Measurements from ENCODE around the gene RASL11B.

Gene RASL11B

DNA sequence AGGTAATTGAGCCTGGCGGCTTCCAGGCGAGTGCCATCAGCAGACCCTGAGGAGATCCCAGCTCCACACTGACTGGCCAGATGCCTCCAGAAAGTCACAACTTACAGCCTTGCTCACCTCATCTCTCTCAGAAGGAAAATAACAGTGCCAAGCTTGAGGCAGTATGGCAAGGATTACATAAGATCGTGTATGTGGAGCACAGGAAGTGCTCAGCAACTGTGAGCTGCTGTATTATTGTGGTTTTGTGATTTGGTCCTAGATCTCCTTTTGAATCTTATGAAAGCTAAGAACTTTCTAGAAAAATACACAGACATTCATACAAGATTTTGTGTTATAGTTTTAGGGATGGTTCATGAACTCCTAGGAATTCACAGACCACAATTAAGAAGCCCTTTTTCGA lies 14.0 kb downstream of the RASL11B start:
- no peak for DNase-seq

DNA sequence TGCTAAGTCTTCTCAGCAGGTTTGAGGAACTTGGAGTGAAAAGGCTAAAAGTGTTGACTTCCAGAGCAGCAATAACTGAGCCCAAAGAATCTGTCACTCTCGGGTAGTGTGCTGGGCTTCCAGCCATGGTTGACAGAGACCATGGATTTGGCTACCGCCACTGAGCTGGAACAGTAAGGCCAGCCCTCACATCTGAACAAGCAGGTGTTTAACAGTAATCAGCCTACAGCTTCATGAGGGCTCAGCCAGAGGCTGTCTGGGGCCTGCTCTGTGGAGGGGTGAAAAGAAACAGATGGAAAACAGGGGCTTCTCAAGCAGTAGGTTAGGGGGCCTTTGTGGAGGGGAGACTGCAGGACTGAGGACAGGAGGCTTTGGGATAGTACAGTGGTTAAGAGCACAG lies 14.9 kb downstream of the RASL11B start:
- DNase-seq = no peak

DNA sequence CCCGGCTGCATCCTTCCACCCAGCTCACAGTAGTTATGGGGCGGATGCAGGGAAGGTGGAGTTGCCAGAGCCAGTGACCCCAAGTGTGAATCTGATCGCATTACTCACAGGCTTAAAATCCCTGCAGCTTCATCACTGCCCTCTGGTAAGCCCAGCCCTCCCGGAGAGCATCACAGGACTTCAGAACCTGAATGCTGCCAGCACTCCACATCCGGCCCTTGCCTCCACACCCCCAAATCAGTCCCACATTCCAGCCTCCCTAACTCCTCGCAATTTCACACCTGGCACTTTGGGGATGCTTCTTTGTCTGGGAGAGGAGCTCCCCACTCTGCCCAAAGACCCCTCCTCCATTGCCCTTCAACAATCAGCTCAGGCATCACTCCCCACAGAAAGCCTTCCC lies 15.6 kb downstream of the RASL11B start:
- DNase-seq = no peak

DNA sequence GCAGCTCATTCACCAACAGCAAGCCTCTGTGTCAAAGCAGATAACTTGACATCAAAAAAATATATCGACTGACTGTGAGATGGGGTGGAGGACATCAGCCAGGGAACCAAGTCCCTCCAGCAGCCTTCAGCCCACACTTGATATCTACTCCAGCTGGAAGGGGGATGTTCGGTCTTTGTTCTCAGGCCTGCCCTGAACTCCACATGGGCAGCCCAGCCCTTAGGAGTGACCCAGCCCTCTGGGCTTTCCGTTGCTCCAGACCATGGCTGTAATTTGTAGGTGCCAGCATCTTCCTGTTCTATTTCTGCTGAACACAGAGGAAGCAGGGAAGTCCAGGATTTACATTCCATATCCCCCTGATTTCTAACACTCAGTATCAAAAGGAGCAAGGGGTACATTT lies 17.4 kb downstream of the RASL11B start:
- DNase-seq = no peak

DNA sequence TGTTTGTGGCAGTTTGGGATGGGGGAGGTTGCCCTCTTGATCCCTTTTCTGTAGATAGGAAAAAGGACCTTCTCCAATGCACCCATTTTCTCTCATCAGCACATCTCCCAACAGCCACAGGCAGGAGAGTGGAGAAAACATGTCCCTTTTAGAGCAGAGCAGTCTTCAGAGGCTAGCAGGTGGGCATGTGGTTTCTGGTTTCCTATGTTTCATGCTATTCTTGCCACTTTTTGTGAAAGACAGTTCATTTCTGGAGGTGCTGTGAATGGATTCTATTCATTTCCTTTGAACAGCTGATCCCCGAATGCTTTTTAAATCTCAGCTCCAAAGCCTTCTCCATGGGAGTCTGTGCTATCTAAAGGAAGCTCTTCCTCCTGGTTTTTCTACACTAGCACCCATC lies 18.9 kb downstream of the RASL11B start:
- DNase-seq = no peak

DNA sequence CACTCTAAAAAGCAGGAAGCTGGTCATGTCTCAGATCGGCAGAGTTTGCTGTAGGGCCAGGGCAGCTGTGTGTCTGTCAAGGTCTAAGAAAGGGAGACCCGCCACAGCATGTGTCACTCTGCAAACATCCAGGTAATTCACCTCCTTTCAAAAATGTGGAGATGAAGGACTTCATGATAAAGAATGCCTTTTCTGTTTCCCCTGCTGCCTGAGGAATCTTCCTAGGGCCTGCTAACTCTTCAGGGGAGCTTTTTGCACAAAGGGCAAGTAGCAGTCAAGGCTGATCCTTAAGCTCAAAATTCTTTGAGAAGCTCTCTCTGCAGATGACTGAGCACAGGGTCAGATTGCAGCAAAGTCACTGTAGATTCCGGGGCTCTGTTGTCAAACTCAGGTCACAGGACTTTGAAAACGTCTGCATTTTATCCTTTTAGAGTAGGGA lies 21.1 kb downstream of the RASL11B start:
- DNase-seq = no peak

DNA sequence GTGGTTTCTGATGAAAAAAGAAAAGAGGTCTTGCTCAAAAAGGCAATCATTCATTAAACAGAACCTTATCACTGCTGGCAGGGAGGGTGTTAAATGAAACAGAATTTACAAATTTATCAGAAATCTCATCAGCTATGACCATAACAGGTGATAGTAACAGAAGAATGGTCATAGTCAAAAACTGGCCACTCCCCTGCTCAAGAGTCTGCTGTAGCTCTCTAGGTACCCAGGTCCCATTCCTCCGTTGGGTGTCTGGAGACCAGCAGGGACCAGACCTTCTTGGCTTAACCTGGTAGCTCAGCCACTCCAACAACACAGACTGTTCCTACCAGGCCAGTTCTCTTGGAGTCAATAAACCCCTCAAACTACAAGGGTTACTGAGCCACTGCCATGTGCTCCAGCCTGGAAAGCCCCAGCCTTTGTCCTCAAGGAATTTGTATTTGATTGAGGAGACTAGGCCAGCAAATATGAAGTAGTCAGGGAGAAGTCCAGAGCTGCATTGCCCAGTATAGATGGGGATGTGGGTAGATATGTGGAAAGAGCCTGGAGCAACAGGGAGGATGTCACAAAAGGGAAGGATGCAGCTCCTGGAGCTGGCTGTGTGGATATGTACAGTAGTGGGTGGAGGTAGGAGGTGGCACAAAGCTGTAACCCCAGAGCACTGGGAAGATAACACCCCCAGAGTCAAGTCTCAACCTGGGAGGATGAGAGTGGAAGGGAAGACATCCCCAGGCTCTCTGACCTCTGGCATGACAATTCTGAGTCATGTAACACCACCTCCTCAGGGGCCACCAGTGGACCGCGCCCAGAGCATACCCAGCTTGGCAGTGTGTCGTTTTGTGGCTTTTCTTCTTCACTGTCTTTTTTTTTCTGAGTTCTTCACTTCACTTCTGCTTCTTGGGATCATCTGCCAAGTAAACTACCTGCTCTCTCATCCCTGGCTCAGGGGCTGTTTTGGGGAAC lies 21.9 kb downstream of the RASL11B start:
- no peak for DNase-seq

DNA sequence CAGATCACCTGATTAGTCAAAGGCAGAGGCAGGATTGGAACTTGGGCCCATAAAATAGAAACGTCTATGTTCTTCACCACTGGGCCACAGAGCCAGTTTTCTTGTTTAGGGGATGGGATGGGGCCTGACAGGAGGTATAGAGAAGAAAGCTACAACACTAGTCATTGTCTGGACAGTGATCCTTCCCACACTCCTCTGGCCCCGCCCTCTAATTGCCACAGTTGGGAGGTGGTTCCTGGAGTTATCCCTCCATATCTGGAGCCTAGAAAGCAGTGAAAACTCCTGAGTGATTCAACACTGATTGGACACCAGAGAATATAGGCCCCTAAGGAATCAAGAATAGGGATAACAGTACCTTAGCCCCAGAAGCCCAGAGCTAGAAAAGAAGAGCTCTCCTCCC lies 22.9 kb downstream of the RASL11B start:
- DNase-seq = no peak

DNA sequence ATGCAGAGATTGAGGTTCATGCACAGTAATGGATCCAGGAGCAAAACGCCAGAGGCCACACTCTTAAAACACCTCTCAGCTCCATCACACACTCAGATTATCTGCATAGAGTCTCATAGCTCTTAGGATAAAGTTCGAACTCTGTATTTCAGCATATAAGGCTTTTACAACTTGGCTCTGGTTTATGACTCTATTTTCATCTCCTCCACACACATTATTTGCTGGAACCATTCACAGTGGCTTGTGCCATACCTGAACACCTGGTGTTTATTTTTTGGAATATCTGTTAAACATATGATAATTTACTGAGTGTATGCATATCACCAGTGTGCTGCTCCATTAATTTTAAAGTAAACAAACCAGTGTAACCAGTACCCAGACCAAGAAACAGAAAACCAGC lies 27.2 kb downstream of the RASL11B start:
- DNase-seq = no peak

DNA sequence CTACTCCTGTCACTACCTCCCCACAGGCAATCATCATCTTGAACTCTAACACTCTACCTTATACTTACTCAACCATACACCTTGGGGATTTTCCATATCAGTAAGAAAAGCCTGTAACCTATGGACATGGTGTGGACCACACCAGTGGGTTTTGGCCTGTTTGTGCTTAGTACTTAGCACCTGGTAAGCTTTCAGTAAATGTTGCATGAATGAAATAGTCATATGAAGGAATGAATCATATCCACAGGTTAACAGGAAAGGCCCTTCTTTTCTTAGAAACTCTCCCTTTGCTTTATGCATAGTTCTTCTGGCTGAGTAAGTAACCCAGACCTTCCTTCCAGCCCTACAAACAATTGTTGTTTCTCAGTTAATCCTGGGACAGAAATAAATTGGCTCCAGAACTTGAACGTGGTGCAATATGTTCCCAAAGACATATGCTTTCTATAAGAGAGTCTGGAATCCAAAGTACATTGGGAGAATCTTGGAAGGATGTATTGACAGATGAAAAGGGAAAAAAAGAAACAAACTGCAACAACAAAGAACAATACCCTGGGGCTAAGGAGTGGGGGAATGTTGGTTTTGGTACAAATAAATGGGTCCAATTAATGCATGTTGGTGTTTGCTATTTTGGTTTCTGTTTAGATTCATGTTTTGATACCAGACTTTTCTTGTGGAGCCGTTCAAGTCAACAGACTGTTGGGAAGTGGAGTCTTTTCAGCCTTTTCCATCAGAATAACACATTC lies 27.8 kb downstream of the RASL11B start:
- no peak for DNase-seq

DNA sequence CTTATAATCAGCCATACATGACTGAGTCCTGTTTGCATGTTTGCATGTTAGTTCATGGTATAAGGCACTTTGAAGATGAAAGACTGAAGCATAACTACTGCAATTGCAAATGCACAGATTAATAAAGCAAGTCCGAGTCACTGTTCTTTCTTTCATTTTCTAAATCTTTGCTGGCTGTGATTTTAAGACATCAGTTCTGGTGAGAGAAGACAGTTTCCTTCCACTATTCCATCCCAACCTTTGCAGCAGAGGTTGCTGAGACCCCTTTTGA lies 28.3 kb downstream of the RASL11B start:
- no peak for DNase-seq

DNA sequence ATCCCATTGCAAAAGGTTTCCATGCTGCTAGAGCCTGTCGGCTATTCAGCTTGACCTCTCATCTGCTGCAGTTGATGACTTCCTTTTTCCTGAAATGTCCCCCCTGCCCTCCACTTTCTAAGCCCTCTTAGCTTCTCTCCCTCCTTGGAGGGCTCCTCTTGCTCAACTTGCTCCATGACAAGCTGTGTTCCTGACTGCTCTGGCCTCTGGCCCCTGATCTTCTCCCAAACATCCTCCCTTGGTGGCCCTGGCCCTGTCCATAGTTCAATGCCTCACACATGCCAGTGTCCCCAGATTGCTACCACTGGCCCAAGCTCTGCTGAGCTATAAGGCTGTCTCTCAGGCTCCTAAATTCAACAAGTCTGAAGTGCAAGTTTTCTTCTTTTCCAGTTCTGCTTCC lies 29.6 kb downstream of the RASL11B start:
- no peak for DNase-seq

DNA sequence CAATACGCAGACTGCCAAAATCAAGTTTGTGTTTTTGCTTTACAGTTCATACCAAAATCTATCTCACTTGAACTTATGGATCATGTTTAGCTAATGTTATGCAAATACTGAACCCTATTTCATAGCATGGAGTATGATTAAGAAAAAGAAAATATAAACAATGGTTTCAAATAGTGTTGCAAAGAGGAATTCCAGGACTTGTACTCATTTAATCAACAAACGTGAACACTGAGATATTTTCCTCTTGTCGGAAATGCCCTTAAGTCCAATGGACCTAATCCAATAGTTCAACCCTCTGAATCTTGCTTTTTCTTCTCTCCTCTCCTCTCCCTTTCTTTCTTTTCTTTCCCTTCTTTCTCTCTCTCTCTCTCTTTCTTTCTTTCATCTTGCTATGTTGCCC lies 30.8 kb downstream of the RASL11B start:
- no peak for DNase-seq

DNA sequence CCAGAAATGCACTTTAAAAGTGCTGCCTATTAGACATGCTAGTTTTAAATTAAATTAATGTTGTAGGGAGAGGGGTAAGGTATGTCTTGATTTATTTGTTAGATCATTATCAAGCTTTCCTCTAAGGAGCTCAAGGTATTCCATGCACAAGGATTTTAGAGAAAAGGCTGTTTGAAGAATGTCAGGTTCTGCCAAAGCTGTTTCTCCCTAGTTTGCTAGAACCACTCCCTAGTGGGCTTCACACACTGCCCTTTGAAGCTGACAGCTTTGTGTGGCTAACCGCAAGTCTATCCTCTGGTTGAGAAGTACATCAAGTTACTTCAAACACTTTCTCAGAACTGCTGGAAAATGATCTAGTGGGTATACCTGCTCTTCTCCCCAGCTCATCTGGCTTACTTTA lies 32.3 kb downstream of the RASL11B start:
- DNase-seq = no peak

DNA sequence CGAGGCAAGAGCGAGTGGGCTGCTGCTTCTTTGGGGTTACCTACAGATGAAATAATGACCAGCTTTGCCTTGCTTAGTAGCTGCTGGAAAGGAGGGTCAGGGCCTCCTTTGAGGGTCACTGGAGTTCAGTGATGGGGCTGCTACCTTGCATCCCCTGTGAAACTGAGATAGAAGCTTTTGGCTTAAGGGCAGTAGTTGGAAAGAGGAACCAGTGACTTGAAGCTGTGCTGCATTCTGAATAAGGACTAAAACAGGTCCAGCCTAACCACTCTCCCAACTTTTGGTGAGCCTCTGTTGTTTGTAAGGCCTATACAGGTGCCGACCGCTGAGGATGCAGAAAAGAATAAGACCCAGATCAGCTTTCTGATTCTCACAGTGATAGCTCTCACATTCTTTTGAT lies 41.2 kb downstream of the RASL11B start:
- no peak for DNase-seq

DNA sequence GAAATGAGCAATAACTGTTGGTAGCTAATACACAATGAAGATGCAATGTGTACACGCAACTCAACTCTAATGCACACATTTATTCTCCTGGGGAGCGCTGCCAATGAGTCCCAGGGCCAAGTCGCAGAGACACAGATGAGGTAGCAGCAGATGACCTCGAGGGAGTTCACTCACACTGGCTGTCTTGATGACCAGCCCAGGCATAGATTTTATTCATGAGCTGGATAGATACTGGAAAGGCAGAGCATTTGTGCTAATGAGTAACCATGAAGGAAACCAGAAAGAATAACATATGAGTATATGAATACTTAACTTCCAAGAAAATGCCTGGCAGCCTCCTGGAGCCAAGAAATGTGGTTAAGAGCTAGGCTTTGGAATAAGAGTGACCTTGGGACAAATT lies 42.3 kb downstream of the RASL11B start:
- DNase-seq = peak; percentile 37

DNA sequence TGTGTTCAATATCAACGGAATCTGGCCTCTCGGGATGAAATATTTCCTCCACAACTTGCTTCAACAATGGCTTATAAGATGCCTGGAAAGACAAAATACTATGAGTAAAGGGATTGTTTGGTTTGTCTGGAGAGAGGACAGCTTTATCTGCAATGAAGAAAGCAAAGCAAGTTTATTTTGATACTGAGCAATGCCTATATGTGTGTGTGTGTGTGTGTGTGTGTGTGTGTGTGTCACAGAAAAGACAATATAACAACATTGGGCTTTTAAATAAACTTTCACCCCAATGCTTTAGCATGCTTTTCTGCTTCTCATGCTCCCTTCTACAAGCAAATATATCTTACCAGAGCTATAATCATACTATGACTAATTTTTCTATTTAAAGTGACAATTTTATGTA lies 45.4 kb downstream of the RASL11B start:
- DNase-seq = no peak

DNA sequence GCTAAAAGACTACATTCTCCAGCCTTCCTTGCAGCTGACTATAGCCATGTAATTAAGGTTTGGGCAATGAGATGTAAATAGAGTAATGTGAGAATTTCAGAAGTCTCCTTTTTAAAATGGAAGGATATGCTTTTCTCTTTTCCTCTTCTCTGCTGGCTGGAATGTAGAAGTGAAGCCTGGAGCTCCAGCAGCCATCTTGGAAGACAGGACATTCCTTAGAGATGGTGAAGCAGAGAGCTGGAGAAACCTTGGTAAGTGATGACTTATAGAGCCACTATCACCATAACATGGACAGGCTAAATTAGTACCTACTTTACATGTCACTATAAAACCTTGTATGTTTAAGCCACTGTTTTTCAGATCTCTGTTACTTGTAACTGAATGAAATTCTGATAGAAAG lies 48.0 kb downstream of the RASL11B start:
- no peak for DNase-seq

DNA sequence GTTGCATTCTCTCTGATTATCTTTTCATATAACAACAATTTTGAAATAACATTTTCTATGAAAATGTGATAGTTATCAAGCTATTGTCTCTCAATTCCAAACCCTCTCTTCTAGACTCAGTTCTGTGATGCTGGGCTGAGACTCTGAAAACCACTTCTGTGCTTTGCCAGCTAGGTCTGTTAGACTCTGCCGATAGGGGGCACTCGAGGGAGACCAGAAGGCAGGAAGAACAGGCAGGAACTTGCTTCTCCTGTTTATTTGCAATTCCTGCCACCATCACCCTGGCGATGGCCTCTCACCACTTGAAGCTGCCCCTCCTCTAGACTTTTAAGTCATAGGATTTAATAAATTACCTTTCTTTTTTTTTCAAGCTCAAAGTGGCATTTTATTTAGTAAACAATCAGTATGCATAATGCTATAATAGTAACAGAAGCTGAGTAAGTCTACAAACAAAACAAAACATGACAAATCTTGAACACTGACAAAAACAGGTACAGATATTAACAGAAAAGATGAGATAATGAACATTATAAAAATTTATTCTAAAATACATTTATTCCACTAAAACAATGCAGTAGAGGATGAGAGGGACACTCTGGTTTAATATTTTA lies 49.7 kb downstream of the RASL11B start:
- peak; percentile 50 for DNase-seq

DNA sequence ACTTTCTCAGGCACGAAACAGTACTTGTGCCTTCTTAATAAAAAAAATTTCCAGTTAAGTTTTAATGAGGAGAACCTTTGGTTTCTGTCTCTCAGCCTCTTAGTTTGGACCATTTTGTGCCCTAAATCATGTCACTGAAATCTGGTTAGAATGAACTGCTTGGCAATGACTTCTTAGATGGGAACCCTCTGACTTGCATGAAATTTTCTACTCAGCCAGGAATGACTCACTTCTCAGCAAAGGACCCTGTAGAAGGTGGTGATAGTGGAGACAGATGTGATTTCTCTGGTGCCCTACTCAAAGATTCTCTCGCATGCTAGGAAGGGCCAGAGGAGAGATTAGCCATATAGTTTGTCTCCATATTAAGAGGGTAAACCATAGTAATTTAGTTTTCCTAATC lies 50.5 kb downstream of the RASL11B start:
- DNase-seq = no peak

DNA sequence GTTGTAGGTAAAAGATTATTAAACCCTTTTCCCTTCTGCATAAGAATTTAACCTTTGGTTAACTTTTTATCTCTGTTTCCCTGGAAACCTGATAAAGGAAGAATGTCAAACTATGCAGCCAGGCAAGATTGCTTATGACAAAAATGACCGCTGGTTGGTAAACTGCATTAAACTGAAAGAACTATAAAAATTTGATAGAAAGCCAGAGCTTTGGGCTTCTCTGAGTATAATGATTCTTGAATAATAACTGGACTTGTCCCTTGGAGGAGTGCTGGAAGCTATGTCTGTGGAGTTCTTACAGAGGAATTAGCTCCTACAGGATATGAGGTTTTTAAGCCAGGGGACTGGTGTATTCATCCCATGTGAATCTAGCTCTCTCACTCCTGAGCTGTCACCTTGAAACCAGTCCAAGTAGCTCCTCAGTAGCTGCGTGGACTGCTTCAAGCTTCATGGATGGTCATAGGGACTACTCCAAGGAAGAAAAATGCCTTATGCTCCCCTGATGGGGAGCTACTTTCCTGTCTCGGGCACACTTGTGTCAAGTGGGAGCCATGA lies 52.0 kb downstream of the RASL11B start:
- DNase-seq = no peak

DNA sequence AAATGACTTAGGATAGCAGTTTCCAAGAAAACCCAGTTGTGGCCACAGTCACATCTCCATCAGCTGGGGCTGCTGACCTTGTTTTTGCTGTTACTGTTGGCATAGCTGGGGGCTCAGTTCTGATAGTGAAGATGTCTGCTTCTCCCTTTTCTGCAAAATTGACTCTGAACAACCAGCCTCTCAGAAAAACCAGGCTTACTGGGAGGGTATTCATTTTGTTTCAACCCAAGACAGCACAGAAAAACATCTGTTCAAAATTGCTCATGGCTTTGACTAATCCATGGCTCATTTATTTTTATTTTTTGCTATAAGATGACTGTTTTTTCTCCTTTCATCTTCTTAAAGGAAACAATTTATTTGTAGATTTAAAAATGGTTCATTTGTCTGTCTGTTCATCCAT lies 53.1 kb downstream of the RASL11B start:
- no peak for DNase-seq

DNA sequence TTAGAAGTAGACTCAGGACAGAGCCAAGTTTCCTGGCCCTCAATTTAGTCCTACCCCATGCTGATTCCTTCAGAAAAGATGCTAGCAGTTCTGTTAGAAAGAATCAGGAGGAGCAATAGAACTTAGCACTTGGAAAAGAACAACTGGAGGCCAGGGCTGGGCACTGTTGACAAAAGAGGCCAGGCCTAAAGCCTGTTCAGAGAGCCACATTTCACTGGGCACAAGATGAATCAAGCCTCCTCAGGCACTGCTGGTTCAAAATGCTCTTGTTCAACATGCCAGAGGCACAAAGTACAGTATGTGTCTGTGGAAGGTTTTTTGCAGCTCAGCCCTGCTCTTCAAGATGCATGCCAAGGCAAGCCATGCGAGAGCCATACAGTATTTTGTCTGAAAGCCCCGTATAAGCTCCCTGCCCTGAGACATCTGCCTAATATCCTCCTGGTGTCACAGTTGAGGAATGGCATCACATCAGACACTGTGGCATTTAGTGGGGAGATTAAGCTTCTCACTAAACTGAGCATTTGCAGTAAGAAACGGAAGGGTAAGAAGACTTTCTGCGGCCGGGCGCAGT lies 53.7 kb downstream of the RASL11B start:
- no peak for DNase-seq

Measured in kidney glomerular epithelial cell (primary cell).